HG03097 (cell line): ENCODE results near the gene CNTFR.

Source experiments
- ATAC-seq: cut with Tn5 transposase; IDR thresholded peaks from one replicate; pipeline ENCODE4 v1.9.1; 2021; ENCODE audit not compliant: unreplicated experiment, low FRiP score

CNTFR gene

GRCh38 chr9:34513567-34514214, 75.8 kb downstream of the CNTFR start:
- ATAC-seq, result no peak

- no peak for ATAC-seq
Measured at GRCh38 chr9:34512131-34513078, 77.1 kb downstream of the CNTFR start.

GRCh38 chr9:34510497-34511468, 78.7 kb downstream of the CNTFR start:
- ATAC-seq, result no peak

- no peak for ATAC-seq
Measured at GRCh38 chr9:34508951-34509350, 80.6 kb downstream of the CNTFR start.

GRCh38 chr9:34508463-34508862, 81.1 kb downstream of the CNTFR start:
- no peak for ATAC-seq

- ATAC-seq, result no peak
Measured at GRCh38 chr9:34507966-34508365, 81.6 kb downstream of the CNTFR start.

- ATAC-seq, result no peak
Measured at GRCh38 chr9:34507556-34507955, 82.0 kb downstream of the CNTFR start.

- ATAC-seq, result no peak
Measured at GRCh38 chr9:34506623-34507022, 82.9 kb downstream of the CNTFR start.

GRCh38 chr9:34505370-34506120, 84.0 kb downstream of the CNTFR start:
- ATAC-seq, result no peak

GRCh38 chr9:34503406-34503805, 86.1 kb downstream of the CNTFR start:
- ATAC-seq, result no peak

GRCh38 chr9:34502891-34503290, 86.6 kb downstream of the CNTFR start:
- ATAC-seq, result no peak

GRCh38 chr9:34502471-34502870, 87.1 kb downstream of the CNTFR start:
- ATAC-seq, result no peak

- no peak for ATAC-seq
Measured at GRCh38 chr9:34501889-34502425, 87.6 kb downstream of the CNTFR start.
